HFFc6 (cell line): ENCODE data around the gene GRK3. TPM values are rescaled to one million over a fixed set of nuclear protein-coding genes. Genes with fewer than 3 reads are reported as not detected.

Experiments
- DNase-seq: peaks from one replicate; pipeline ENCODE4 v3.0.0-alpha.2; 2018
- H3K27ac Mint-ChIP-seq: 2 replicates; pipeline ENCODE4 v1.8.0; 2020; ENCODE audit warnings: mild to moderate bottlenecking, mixed read lengths
- H3K27me3 Mint-ChIP-seq: 2 replicates; pipeline ENCODE4 v1.8.0; 2021; ENCODE audit warnings: mild to moderate bottlenecking, moderate library complexity, mixed read lengths; ENCODE audit not compliant: insufficient read depth
- H3K36me3 Mint-ChIP-seq: 2 replicates; pipeline ENCODE4 v1.8.0; 2021; ENCODE audit warnings: low read depth, mixed read lengths
- H3K4me1 Mint-ChIP-seq: 2 replicates; pipeline ENCODE4 v1.8.0; 2020; ENCODE audit warnings: low read depth, mixed read lengths
- H3K4me3 Mint-ChIP-seq: 2 replicates; pipeline ENCODE4 v1.8.0; 2020; ENCODE audit warnings: mild to moderate bottlenecking, moderate library complexity, mixed read lengths
- H3K9me3 Mint-ChIP-seq: 2 replicates; pipeline ENCODE4 v1.8.0; 2020; ENCODE audit warnings: mild to moderate bottlenecking, mixed read lengths
- CTCF ChIP-seq: fragments of 200-600 bp; sonication (generic); IDR thresholded peaks from 2 replicates; pipeline ENCODE4 v1.5.0; 2021; ENCODE audit warnings: antibody characterized with exemption, mild to moderate bottlenecking
- total RNA-seq, 6 experiments: library from RNA; stranded (reverse); fragmentation: NEBNext Ultra II Directional; extraction: Animal tissue kit (Norgen Biotek cat#: 25700); gene quantifications; 2 replicates in 1 of 6; 3 replicates in 5 of 6; pipeline ENCODE4 v1.2.3, GENCODE V29; 2021

GRK3 gene
- total RNA-seq, 6 experiments from 2014 or later, result 0.05 TPM; not detected in 5

- no peak overlapping the region for H3K27ac Mint-ChIP-seq
- TF ChIP-seq CTCF, result no peak
- H3K4me3 Mint-ChIP-seq, result no peak overlapping the region
- H3K27me3 Mint-ChIP-seq, result peaks cover 6% of the 10 kb centered on the region
- no peaks in the 10 kb centered on the region for H3K4me1 Mint-ChIP-seq
- no peaks in the 10 kb centered on the region for H3K36me3 Mint-ChIP-seq
- no peak for DNase-seq
- peaks cover 29% of the 10 kb centered on the region for H3K9me3 Mint-ChIP-seq
Observed at GRCh38 chr22:25714739-25715138, 150.3 kb downstream of the GRK3 start.

- no peak overlapping the region for H3K4me3 Mint-ChIP-seq
- H3K27me3 Mint-ChIP-seq, result peaks cover 4% of the 10 kb centered on the region
- DNase-seq, result no peak
- TF ChIP-seq CTCF, result no peak
- H3K36me3 Mint-ChIP-seq, result no peaks in the 10 kb centered on the region
- no peaks in the 10 kb centered on the region for H3K4me1 Mint-ChIP-seq
- H3K9me3 Mint-ChIP-seq, result peaks cover 17% of the 10 kb centered on the region; the same call in 1 of the 2 replicates
- no peak overlapping the region for H3K27ac Mint-ChIP-seq
Observed at GRCh38 chr22:25716637-25717036, 152.2 kb downstream of the GRK3 start.

GRCh38 chr22:25718135-25718840 is 153.8 kb downstream of the GRK3 start:
- Mint-ChIP-seq H3K4me3 (no peak overlapping the region), H3K4me1 (no peaks in the 10 kb centered on the region)

GRCh38 chr22:25722223-25722622 is 157.7 kb downstream of the GRK3 start:
- DNase-seq, result no peak
- no peak for TF ChIP-seq CTCF

More at GRCh38 chr22:25718135-25718840, 153.8 kb downstream of the GRK3 start:
- Mint-ChIP-seq H3K36me3 (no peaks in the 10 kb centered on the region), H3K27ac (no peak overlapping the region), H3K27me3 (peaks cover 2% of the 10 kb centered on the region; the same call in 1 of the 2 replicates), H3K9me3 (peaks cover 24% of the 10 kb centered on the region; the same call in 1 of the 2 replicates)
- DNase-seq, result no peak
- no peak for TF ChIP-seq CTCF

GRCh38 chr22:25722626-25723025 is 158.2 kb downstream of the GRK3 start:
- no peak for DNase-seq
- no peaks in the 10 kb centered on the region for H3K4me1 Mint-ChIP-seq
- no peak for TF ChIP-seq CTCF
- H3K36me3 Mint-ChIP-seq, result no peaks in the 10 kb centered on the region
- H3K27ac Mint-ChIP-seq, result no peak overlapping the region
- H3K9me3 Mint-ChIP-seq, result peaks cover 18% of the 10 kb centered on the region
- H3K4me3 Mint-ChIP-seq, result no peak overlapping the region
- peaks cover 2% of the 10 kb centered on the region; the same call in 1 of the 2 replicates for H3K27me3 Mint-ChIP-seq

More at GRCh38 chr22:25722223-25722622, 157.7 kb downstream of the GRK3 start:
- Mint-ChIP-seq H3K4me3 (no peak overlapping the region), H3K27ac (no peak overlapping the region), H3K27me3 (peaks cover 2% of the 10 kb centered on the region; the same call in 1 of the 2 replicates), H3K9me3 (peaks cover 18% of the 10 kb centered on the region), H3K4me1 (no peaks in the 10 kb centered on the region), H3K36me3 (no peaks in the 10 kb centered on the region)
